Amniotic stem cell (primary cell): Measurements from ENCODE around the gene ZNF365.

ENCODE experiments used
- DNase-seq: peaks from one replicate; lab custom pipeline; 2025; lab: John Stamatoyannopoulos, UW

The ZNF365 gene

DNA sequence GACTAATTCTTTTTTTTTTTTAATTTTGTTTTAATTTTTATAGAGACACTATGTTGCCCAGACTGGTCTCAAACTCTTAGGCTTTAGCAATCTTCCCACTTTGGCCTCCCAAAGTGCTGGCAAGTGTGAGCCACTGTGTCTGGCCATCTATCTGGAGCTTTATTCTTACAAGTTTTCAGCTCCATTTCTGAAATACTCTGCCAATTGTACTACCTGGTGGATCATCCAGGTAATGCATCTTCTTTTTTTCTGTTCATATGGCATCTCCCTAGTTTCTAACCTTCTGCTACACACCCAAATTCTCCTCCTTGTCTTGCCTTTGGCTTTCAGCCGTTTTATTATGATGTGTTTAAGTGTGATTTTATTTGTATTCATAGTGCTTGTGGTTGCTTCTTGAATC is 40.2 kb downstream of the ZNF365 start:
- DNase-seq, result no peak

DNA sequence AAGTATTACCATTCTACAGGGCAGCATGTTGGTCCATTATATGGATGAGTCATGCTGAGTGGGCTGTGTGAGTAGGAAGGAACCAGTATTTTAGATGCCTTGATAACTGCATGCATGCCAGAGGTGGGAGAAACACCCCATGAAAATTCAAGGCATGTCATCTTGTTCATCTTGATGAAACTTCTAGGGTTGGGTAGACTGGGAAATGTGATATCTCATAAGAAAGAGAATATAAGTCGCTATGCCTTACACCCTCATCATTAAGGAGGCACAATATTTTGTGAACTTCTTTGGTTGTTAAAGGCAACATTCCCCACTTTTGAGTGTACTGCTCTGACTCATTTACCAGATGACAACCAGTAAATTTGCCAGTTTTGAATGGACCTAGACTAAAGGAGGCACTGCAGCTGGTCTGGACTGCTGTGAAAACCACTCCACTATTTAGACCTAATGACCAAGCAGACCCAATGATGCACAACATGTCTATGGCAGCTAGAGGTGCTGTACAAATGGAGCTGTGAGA is 48.0 kb downstream of the ZNF365 start:
- peak; percentile 16 for DNase-seq

DNA sequence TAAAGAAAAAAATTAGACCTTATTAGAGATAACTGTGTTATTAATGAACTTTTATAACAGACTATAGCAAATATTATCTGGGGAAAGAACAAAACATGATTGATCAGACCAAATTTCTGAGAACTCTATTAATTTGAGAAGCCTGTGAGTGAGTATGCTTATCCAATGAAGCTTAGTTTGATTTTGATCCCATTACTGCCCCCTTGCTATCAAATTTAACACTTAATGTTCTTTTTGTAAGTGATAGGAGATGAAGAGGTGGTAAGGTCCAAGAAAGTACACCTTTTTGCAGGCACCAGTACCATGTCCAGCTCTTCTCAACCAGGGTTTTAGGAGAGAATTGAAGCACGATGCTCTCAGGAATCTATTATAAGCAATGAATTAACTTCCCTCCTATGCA is 49.9 kb downstream of the ZNF365 start:
- no peak for DNase-seq

DNA sequence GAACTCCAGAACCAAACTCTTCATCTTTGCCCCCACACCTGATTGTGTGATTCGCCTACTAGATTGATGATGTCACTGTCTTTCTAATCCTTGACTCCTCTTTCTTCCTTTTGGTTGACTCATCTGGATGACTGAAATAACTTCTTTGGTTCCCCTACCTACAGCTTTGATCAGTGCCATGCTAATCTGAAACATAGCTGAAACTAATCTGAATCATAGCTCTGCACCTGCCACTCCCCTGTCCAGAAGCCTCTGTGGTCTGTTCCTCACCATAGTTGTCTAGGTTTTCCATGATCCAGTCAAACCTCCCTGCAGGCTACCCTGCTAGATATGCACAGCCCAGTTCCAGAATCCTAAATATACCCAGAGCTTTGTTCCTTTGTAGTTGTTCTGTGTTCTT is 51.9 kb downstream of the ZNF365 start:
- no peak for DNase-seq

DNA sequence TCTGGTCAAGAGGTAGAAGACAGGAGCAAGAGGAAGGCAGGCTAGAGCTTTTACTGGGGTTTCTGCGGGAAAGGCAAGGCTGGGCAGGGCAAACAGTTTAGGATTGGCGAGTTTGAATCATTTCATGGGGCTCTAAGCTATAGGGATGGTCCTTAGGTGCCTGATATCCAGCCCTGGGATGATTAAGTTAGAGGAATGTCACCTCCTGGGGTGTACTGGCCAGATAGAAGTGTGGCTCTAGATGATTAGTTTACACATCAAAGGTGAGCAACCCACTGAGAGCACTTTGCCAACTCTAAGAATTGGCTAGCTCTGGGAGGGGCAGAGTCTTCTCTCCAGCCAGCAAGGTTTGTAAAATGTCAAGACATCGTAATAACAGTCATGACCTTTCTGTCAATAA is 52.4 kb downstream of the ZNF365 start:
- no peak for DNase-seq

DNA sequence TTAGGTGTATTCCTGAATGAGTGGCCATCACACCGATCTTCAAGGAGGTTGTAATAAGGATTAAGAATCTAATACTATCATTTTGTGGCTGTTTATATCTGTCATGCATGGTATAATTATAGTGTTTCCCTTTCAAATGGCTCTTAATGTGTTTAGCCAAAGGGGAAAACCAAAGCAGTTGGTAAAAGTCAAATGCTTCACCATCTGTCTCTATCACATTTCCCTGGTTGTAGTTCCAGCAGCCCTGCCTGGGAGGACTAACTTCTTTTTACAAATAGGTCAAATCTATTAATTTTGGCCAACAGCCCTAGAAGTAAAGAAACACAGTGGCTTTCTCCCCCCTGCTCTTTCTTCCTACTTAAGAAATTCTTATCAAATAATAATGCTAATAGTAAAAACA is 56.7 kb downstream of the ZNF365 start:
- no peak for DNase-seq

DNA sequence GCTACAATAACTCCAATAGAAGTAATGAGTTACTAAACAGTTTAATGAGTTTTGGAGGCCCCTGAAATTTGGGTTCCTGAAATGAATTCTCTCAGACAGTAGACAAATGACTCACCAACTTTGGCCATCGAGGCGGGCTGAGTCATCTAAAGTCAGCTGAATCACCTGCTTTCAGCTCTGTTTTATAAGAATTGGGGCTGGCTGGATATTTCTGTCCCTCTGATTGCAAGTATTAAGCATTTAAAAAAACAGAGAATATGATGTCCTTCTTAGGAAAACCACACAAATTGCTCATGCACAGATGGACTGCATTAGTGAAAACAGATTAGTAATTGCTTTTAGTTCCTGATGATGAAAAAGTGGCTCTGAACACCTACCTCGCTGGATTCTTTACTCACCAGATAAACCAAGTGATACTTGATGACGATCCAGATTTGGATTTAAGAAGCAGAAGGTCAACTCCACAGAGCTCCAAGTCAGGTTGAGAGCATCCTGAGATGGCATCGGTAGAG is 59.1 kb downstream of the ZNF365 start:
- peak; percentile 83 for DNase-seq

DNA sequence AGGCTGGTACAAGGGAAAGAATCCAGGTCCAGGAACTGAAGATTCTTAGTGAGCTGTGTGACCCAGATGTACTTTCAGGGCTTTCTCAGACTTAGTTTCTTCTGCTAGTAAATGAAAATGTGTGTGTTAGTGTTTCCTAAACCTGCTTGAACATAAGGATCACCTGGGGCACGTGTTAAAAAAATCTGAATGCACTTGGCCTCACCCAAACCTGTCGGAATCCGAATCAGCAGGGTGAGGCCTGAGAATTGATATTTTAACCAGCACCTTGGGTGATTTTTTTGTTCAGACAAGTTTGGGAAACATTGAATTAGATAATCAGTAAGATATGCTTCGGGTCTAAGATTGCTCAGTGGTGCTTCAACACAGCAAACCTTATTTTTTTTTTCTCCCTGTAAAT is 59.7 kb downstream of the ZNF365 start:
- DNase-seq, result no peak

DNA sequence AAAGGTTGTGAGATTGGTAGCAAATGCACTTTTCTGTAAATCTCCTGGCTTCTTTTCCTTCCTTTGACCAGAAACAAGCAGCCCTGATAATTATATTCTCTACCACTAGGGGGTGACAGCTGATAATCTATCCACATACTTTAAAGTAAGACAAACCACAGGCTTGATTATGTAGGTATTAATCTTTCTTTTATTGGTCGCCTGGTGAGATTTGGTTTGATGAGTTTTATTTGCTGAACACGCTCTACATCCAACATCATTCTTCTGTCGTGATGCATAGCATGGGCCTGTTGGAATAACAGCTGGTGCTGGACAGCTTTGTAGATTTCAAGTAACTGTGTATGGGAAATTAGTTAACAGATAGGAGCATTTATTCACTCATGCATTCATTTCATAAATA is 63.5 kb downstream of the ZNF365 start:
- DNase-seq, result peak; percentile 54

DNA sequence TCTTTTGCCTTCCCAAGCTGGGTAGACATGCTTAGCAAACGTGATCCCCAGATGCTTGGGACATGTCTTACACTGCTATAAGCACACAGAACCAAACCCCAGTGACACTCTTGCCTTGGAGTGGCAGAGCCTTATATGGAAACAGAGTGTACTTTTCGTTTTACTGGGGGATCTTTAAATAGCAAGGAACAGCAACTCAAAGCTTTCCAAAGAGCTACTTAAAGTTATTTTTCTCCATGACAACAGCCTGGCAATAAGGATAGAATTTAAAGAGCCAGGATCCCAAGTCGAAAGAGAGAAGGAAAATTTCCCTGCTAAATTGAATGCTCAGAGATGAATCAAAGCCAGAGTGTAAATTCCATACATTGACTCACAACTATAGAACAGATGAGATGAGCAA is 67.8 kb downstream of the ZNF365 start:
- no peak for DNase-seq

DNA sequence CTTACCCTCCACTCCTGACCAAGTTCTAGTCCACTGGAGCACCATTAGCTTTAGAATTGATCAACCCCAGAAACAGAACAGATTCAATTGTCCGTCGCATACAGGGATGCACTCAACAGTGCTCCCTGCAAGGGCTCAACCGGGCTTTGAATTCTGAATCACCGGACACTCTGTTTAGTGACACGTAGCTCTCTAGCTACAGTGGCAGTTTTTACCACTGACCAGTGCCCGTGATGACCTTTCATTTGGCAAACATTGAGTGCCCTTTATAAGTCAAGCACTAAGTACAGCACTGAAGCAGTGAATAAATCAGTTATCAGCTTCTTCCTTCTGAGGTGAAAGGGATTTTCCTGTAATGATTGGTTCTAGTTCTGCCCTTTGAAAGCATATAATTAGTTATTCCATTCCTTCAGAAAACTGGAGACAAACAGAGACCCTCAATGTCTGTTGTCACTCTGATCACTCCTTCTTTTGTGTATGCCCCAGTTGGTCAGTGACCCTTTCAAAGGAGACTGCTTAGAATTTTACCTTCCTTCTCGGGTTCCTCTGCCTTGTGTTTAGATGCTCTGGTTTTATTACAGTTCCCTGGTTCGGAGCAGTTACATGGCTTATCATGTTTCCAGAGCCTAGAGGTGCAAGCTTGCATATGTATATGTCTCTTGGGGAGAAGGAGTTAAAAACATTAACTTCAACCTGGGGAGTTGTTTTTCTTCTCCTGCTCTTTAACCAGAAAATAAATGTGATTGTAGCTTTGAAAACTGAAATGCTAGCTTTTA is 68.9 kb downstream of the ZNF365 start:
- no peak for DNase-seq

DNA sequence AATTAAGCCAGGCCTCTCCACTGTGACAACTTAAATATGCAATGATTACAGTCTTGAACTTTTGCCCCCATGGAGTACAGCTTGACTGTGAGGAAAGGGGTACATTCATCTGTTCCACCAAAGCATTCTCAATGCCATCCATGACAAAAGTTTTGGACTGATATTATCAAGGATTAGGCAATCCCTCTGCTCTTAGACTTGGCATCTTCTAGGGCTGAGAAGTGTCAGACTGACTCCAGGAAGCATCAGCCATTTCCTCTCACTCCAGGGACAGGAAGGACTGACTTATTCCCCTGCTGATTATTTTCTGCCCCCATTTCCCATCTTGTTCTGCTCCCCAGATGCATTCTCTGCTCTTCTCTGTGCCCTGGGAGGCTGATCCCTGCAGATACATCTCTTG is 69.7 kb downstream of the ZNF365 start:
- DNase-seq, result no peak

DNA sequence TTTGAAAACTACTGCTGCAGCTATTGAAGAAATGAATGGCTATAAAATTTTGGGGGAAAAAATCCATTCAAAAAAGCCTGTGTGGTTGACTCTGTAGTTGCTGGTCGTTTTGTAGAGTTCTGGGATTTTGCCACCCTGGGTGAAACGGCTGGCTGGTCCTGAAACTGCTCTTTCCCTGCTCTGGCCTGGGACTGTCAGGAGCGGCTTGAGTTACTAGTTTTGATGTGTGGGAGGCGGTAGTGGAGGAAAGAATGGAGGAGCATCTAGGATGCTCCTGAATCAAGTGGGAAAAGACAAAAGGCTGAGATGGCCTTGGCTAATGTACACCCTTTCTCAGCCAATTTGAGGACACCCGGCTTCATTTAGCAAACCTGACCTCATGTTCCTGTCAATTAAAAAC is 72.5 kb downstream of the ZNF365 start:
- no peak for DNase-seq

DNA sequence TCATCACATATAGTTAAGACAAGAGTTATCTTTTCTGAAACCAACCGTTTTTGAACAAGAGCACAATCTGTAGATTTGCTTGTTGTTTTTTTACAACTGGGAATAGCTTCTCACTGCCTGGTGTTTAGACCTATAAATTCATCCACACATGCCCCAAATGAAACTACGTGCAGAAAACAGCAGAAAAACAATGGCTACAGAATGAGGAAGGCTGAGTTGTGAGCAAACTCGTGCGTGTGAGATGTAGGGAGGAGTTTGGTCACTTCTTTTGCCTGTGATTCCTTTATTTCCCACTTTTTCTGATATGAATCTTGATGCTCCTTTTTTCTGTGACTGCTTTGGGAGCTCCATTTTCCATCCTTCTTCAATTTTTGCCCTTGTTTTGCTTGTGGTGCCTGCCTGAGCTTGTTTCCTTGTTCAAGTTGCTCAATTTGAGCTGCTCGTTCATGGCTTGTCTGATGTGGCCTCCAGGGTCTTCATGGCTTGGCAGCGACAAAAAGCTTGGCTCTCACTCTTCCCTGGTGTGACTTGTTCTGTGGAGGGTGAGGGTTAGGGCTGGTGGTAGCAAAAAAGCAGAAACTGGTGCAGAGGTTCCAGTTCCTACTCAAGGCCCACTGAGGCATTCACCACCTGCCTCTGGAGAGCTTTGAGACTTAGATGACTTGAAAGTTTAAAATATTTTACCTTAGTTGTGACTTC is 76.9 kb downstream of the ZNF365 start:
- DNase-seq, result no peak

DNA sequence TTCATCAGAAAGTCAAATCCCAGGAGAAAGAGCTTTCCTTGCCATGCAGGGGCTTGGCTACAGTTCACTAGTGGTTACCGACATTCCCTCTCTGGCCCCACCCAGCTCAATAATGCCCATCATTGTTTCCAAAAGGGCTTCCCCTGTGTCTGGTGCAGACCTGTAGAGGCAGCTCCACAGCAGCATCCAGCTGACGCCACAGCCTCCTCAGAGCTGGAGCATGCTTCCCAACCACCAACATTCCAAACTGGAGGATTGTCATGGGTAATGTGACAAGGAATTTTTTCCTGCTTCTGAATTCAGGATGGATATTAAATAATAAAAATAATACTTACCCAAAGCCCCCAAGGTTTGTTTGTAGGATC is 77.4 kb downstream of the ZNF365 start:
- DNase-seq, result no peak
